Neuronal stem cell (in vitro differentiated cells): ENCODE measurements around the gene GATAD2A.

Experiments
- DNase-seq: peaks from one replicate; pipeline ENCODE4 v3.0.0-alpha.2; 2013; ENCODE audit warnings: low spot score
- H2AFZ ChIP-seq: one replicate; pipeline ENCODE4 v1.6.1; 2013; ENCODE audit warnings: mild to moderate bottlenecking, low read length, inconsistent platforms
- H2AK5ac ChIP-seq: 2 replicates; pipeline ENCODE4 v1.6.1; 2013; ENCODE audit warnings: low read depth, mild to moderate bottlenecking, inconsistent platforms, low read length, moderate library complexity, mixed read lengths
- H2BK120ac ChIP-seq: 2 replicates; pipeline ENCODE4 v1.6.1; 2013; ENCODE audit warnings: low read depth, mild to moderate bottlenecking, inconsistent platforms, low read length, moderate library complexity, mixed read lengths
- H2BK12ac ChIP-seq: one replicate; pipeline ENCODE4 v1.6.1; 2013; ENCODE audit warnings: low read length, inconsistent platforms
- H2BK15ac ChIP-seq: 2 replicates; pipeline ENCODE4 v1.6.1; 2013; ENCODE audit warnings: mild to moderate bottlenecking, low read length, inconsistent platforms, mixed read lengths
- H2BK5ac ChIP-seq: one replicate; pipeline ENCODE4 v1.6.1; 2013; ENCODE audit warnings: inconsistent platforms, mild to moderate bottlenecking, low read length, moderate library complexity
- H3K14ac ChIP-seq: one replicate; pipeline ENCODE4 v1.6.1; 2013; ENCODE audit warnings: low read length, inconsistent platforms
- H3K18ac ChIP-seq: 2 replicates; pipeline ENCODE4 v1.6.1; 2013; ENCODE audit warnings: low read length, inconsistent platforms
- H3K23ac ChIP-seq: 2 replicates; pipeline ENCODE4 v1.6.1; 2013; ENCODE audit warnings: low read depth, mild to moderate bottlenecking, mixed read lengths, low read length, inconsistent platforms; ENCODE audit not compliant: poor library complexity
- H3K27ac ChIP-seq: replicated peaks from 3 replicates; pipeline ENCODE4 v1.5.1; 2013; ENCODE audit warnings: low read length, inconsistent platforms
- H3K27me3 ChIP-seq, 3 experiments: 2 replicates each; pipeline ENCODE4 v1.6.1; 2013; ENCODE audit warnings: low read length in 3 of 3, mild to moderate bottlenecking in 2 of 3, inconsistent platforms in 1 of 3, low read depth in 1 of 3, mixed read lengths in 1 of 3, moderate library complexity in 1 of 3; ENCODE audit not compliant: control insufficient read depth in 3 of 3, insufficient read depth in 3 of 3
- H3K36me3 ChIP-seq, 2 donors: replicated peaks in 1 of 2; 2 replicates each; pipeline ENCODE4 v1.6.1; 2013; ENCODE audit warnings: low read length in 2 of 2; ENCODE audit not compliant: control insufficient read depth in 2 of 2, insufficient read depth in 2 of 2
- H3K4ac ChIP-seq: 2 replicates; pipeline ENCODE4 v1.6.1; 2013; ENCODE audit warnings: inconsistent platforms, mild to moderate bottlenecking, low read length, moderate library complexity
- H3K4me1 ChIP-seq, 2 donors: 1 replicate in 1 of 2; 2 replicates in 1 of 2; pipeline ENCODE4 v1.6.1; 2013; ENCODE audit warnings: low read length in 2 of 2, low read depth in 1 of 2; ENCODE audit not compliant: control insufficient read depth in 2 of 2, insufficient read depth in 1 of 2
- H3K4me2 ChIP-seq: one replicate; pipeline ENCODE4 v1.6.1; 2013; ENCODE audit warnings: mild to moderate bottlenecking, low read length, inconsistent platforms; ENCODE audit not compliant: insufficient read depth, poor library complexity, severe bottlenecking
- H3K4me3 ChIP-seq, 2 donors: 2 replicates each; pipeline ENCODE4 v1.5.1; 2013; ENCODE audit warnings: low read length in 2 of 2, mild to moderate bottlenecking in 2 of 2, inconsistent platforms in 1 of 2, moderate library complexity in 1 of 2
- H3K79me1 ChIP-seq: one replicate; pipeline ENCODE4 v1.6.1; 2013; ENCODE audit warnings: low read depth, mild to moderate bottlenecking, inconsistent platforms, low read length, moderate library complexity
- H3K9ac ChIP-seq: one replicate; pipeline ENCODE4 v1.6.1; 2013; ENCODE audit warnings: mild to moderate bottlenecking, low read depth, low read length, inconsistent platforms; ENCODE audit not compliant: poor library complexity
- H3K9me3 ChIP-seq, 2 donors: replicated peaks in 1 of 2; 2 replicates each; pipeline versions ENCODE3 to v1.6.1; 2013; ENCODE audit warnings: low read length in 2 of 2, mild to moderate bottlenecking in 2 of 2, inconsistent platforms in 1 of 2, low read depth in 1 of 2, mixed read lengths in 1 of 2, moderate library complexity in 1 of 2; ENCODE audit not compliant: control insufficient read depth in 2 of 2, insufficient read depth in 1 of 2
- H4K8ac ChIP-seq: one replicate; pipeline ENCODE4 v1.6.1; 2013; ENCODE audit warnings: low read depth, mild to moderate bottlenecking, inconsistent platforms, low read length, moderate library complexity
- H4K91ac ChIP-seq: one replicate; pipeline ENCODE4 v1.6.1; 2013; ENCODE audit warnings: low read length, low read depth, mild to moderate bottlenecking, inconsistent platforms; ENCODE audit not compliant: poor library complexity
- WGBS, 2 donors: extraction: QIAGEN DNeasy Blood & Tissue Kit; methylation state at CpG; one replicate each; pipeline ENCODE4 v1.1.7; 2013; ENCODE audit warnings: missing lambda C conversion rate in 2 of 2, mixed read lengths in 1 of 2; ENCODE audit not compliant: insufficient read length in 2 of 2, insufficient replicate concordance in 1 of 2; ENCODE audit errors: extremely low coverage in 2 of 2; 5-methylcytosine and 5-hydroxymethylcytosine counted together

The GATAD2A gene

DNA sequence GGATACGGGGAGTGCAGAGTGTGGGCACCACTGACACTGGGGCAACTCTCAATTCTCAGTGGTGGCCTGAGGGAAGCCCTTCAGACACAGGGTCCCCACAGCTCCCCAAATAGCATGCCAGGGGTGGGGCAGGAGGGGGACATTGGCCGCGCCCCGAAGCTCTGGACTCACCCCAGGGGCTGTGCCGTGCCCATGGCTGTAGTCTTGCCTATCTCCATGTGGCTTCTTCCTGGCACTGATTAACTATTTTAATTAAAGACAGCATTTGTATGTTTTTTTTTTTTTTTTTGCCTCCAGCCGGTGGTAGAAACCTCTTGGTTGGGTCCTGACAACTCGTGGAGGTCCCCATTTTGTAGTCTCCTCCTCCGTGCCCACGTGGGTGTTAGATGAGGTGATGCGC lies 23.3 kb downstream of the GATAD2A start:
- H2AFZ ChIP-seq, result no peak overlapping the region
- no peaks in the 10 kb centered on the region for H3K9me3 ChIP-seq
- no peak overlapping the region for H3K18ac ChIP-seq
- no peak overlapping the region for H2AK5ac ChIP-seq
- whole genome bisulfite sequencing, 2 donors, result no CpG with 5 or more reads among the region's 10 CpGs
- H4K8ac ChIP-seq, result no peak overlapping the region
- no peak overlapping the region for H3K4me2 ChIP-seq
- H3K9ac ChIP-seq, result no peak overlapping the region
- H3K79me1 ChIP-seq, result peaks cover 18% of the 10 kb centered on the region
- peaks cover 0 to 8% of the 10 kb centered on the region in 2 donors for H3K4me1 ChIP-seq
- no peak overlapping the region for H2BK15ac ChIP-seq
- H4K91ac ChIP-seq, result no peak overlapping the region
- H3K36me3 ChIP-seq, result peaks cover 4 to 42% of the 10 kb centered on the region in 2 donors
- peak overlapping the region; percentile 11 for H3K23ac ChIP-seq
- H3K4me3 ChIP-seq, result no peak overlapping the region
- H3K4ac ChIP-seq, result no peak overlapping the region
- no peak overlapping the region for H2BK5ac ChIP-seq
- no peak overlapping the region for H2BK120ac ChIP-seq
- DNase-seq, result no peak
- H2BK12ac ChIP-seq, result no peak overlapping the region
- H3K27ac ChIP-seq, result no peak overlapping the region
- no peaks in the 10 kb centered on the region for H3K27me3 ChIP-seq
- H3K14ac ChIP-seq, result no peak overlapping the region

- Histone ChIP-seq H3K4ac (no peak overlapping the region), H3K79me1 (peaks cover 14% of the 10 kb centered on the region), H3K9me3 (no peaks in the 10 kb centered on the region), H3K18ac (no peak overlapping the region), H2BK120ac (no peak overlapping the region), H2BK12ac (no peak overlapping the region), H3K4me3 (no peak overlapping the region), H3K23ac (no peak overlapping the region), H4K8ac (no peak overlapping the region), H3K4me1 (peaks cover 0 to 8% of the 10 kb centered on the region in 2 donors), H3K14ac (no peak overlapping the region), H2AK5ac (no peak overlapping the region), H3K27me3 (no peaks in the 10 kb centered on the region), H3K27ac (no peak overlapping the region), H2BK15ac (no peak overlapping the region), H3K9ac (no peak overlapping the region), H2AFZ (no peak overlapping the region), H4K91ac (peak overlapping the region; percentile 69), H2BK5ac (no peak overlapping the region), H3K36me3 (peaks cover 4 to 40% of the 10 kb centered on the region in 2 donors), H3K4me2 (no peak overlapping the region)
- no peak for DNase-seq
- WGBS, 2 donors, result no CpG with 5 or more reads among the region's 12 CpGs
Observed at GRCh38 chr19:19429361-19429760, 23.9 kb downstream of the GATAD2A start.

GRCh38 chr19:19432732-19433131 lies 27.3 kb downstream of the GATAD2A start:
- no peak overlapping the region for H4K8ac ChIP-seq
- WGBS, 2 donors, result no CpG with 5 or more reads among the region's 2 CpGs
- no peak overlapping the region for H3K18ac ChIP-seq
- no peak overlapping the region for H2BK5ac ChIP-seq
- peaks cover 0 to 13% of the 10 kb centered on the region in 2 donors for H3K4me1 ChIP-seq
- no peak overlapping the region for H2BK12ac ChIP-seq
- H2AK5ac ChIP-seq, result no peak overlapping the region
- H3K4ac ChIP-seq, result no peak overlapping the region
- no peak overlapping the region for H4K91ac ChIP-seq
- H3K14ac ChIP-seq, result no peak overlapping the region
- H2BK120ac ChIP-seq, result no peak overlapping the region
- H3K36me3 ChIP-seq, result peaks cover 4 to 59% of the 10 kb centered on the region in 2 donors
- H2BK15ac ChIP-seq, result no peak overlapping the region
- no peak overlapping the region for H2AFZ ChIP-seq
- no peak overlapping the region for H3K9ac ChIP-seq
- H3K4me3 ChIP-seq, result no peak overlapping the region
- no peaks in the 10 kb centered on the region for H3K27me3 ChIP-seq
- peaks cover 18% of the 10 kb centered on the region for H3K79me1 ChIP-seq
- peaks cover 0 to 2% of the 10 kb centered on the region in 2 donors for H3K9me3 ChIP-seq
- no peak overlapping the region for H3K27ac ChIP-seq
- DNase-seq, result no peak
- H3K23ac ChIP-seq, result no peak overlapping the region
- no peak overlapping the region for H3K4me2 ChIP-seq

- no peak overlapping the region for H4K91ac ChIP-seq
- no peak overlapping the region for H2BK120ac ChIP-seq
- H2BK5ac ChIP-seq, result no peak overlapping the region
- H3K36me3 ChIP-seq, result peaks cover 3 to 59% of the 10 kb centered on the region in 2 donors
- H3K9ac ChIP-seq, result no peak overlapping the region
- H3K4me2 ChIP-seq, result no peak overlapping the region
- H3K23ac ChIP-seq, result no peak overlapping the region
- no peak overlapping the region for H3K4me3 ChIP-seq
- H3K14ac ChIP-seq, result no peak overlapping the region
- peaks cover 16% of the 10 kb centered on the region for H3K79me1 ChIP-seq
- peaks cover 0 to 16% of the 10 kb centered on the region in 2 donors for H3K4me1 ChIP-seq
- H3K18ac ChIP-seq, result no peak overlapping the region
- H4K8ac ChIP-seq, result no peak overlapping the region
- H3K9me3 ChIP-seq, result peaks cover 0 to 2% of the 10 kb centered on the region in 2 donors
- H2BK12ac ChIP-seq, result no peak overlapping the region
- H2AK5ac ChIP-seq, result no peak overlapping the region
- WGBS, 2 donors, result no CpG with 5 or more reads among the region's 3 CpGs
- no peak overlapping the region for H2BK15ac ChIP-seq
- no peak overlapping the region for H3K27ac ChIP-seq
- H3K27me3 ChIP-seq, result no peaks in the 10 kb centered on the region
- no peak overlapping the region for H3K4ac ChIP-seq
- no peak overlapping the region for H2AFZ ChIP-seq
- no peak for DNase-seq
Observed at GRCh38 chr19:19433666-19434213, 28.3 kb downstream of the GATAD2A start.
